LNCAP (cell line): ENCODE results near the gene ASS1.
A peak's percentile ranks its signal among the peaks of the same experiment; 100 is the strongest.

Experiments used
- CTCF ChIP-seq: fragments of 450-650 bp; IDR thresholded peaks from 2 replicates; pipeline ENCODE4 v1.5.1; 2017; ENCODE audit warnings: mild to moderate bottlenecking

ASS1 gene

GRCh38 chr9:130454812-130455325 is 10.1 kb downstream of the ASS1 start:
- TF ChIP-seq CTCF = no peak

GRCh38 chr9:130458027-130458803 is 13.5 kb downstream of the ASS1 start:
- no peak for TF ChIP-seq CTCF

- no peak for TF ChIP-seq CTCF
Observed at GRCh38 chr9:130458804-130459067, 14.0 kb downstream of the ASS1 start.

GRCh38 chr9:130459151-130459550 is 14.4 kb downstream of the ASS1 start:
- TF ChIP-seq CTCF = no peak

GRCh38 chr9:130459941-130460669 is 15.3 kb downstream of the ASS1 start:
- TF ChIP-seq CTCF = no peak

GRCh38 chr9:130461218-130461630 is 16.5 kb downstream of the ASS1 start:
- peak; percentile 91 for TF ChIP-seq CTCF

- TF ChIP-seq CTCF = no peak
Observed at GRCh38 chr9:130461731-130462130, 17.0 kb downstream of the ASS1 start.
